ENCODE measurements around the gene SSU72. TPM values are rescaled to one million over a fixed set of nuclear protein-coding genes. Genes with fewer than 3 reads are reported as not detected.
A peak's percentile ranks its signal among the peaks of the same experiment; 100 is the strongest.
"Not testable (repeated sequence)": the region's sequence is repeated elsewhere in the genome, so short reads cannot be mapped to it uniquely, and the experiment has no call there.

The SSU72 gene
- total RNA-seq, 1 donor from 2014 or later = 32.9 TPM

- DNase-seq = no peak
Measured at GRCh38 chr1:1540818-1541628, 33.6 kb downstream of the SSU72 start.

GRCh38 chr1:1540090-1540817 lies 34.4 kb downstream of the SSU72 start, which contains the start of gene TMEM240:
Gene TMEM240, minus strand, starts transcription at chr1:1540624. Its CDS starts 278 bp downstream, at chr1:1540346.
- DNase-seq = peak; percentile 68

- DNase-seq = no peak
Measured at GRCh38 chr1:1539310-1540089, 35.2 kb downstream of the SSU72 start.

GRCh38 chr1:1538989-1539309 lies 35.7 kb downstream of the SSU72 start:
- no peak for DNase-seq

- no peak for DNase-seq
Measured at GRCh38 chr1:1538334-1538733, 36.3 kb downstream of the SSU72 start.

- DNase-seq = peak; percentile 23
Measured at GRCh38 chr1:1537626-1538250, 36.9 kb downstream of the SSU72 start.

- no peak for DNase-seq
Measured at GRCh38 chr1:1536938-1537546, 37.6 kb downstream of the SSU72 start.

- no peak for DNase-seq
Measured at GRCh38 chr1:1536019-1536937, 38.4 kb downstream of the SSU72 start.

GRCh38 chr1:1535201-1536018 lies 39.3 kb downstream of the SSU72 start:
- DNase-seq = no peak

GRCh38 chr1:1534401-1535154 lies 40.1 kb downstream of the SSU72 start:
- no peak for DNase-seq

- not testable (repeated sequence) for DNase-seq
Measured at GRCh38 chr1:1533894-1534291, 40.8 kb downstream of the SSU72 start.

- DNase-seq = not testable (repeated sequence)
Measured at GRCh38 chr1:1533176-1533893, 41.3 kb downstream of the SSU72 start.

GRCh38 chr1:1531947-1532346 lies 42.7 kb downstream of the SSU72 start:
- no peak for DNase-seq

- DNase-seq = no peak
Measured at GRCh38 chr1:1529936-1530335, 44.7 kb downstream of the SSU72 start.

- DNase-seq = no peak
Measured at GRCh38 chr1:1529321-1529720, 45.3 kb downstream of the SSU72 start.

GRCh38 chr1:1528301-1529267 lies 46.1 kb downstream of the SSU72 start:
- DNase-seq = no peak
